Measurements from ENCODE around the gene LAMA3.

Gene LAMA3

DNA sequence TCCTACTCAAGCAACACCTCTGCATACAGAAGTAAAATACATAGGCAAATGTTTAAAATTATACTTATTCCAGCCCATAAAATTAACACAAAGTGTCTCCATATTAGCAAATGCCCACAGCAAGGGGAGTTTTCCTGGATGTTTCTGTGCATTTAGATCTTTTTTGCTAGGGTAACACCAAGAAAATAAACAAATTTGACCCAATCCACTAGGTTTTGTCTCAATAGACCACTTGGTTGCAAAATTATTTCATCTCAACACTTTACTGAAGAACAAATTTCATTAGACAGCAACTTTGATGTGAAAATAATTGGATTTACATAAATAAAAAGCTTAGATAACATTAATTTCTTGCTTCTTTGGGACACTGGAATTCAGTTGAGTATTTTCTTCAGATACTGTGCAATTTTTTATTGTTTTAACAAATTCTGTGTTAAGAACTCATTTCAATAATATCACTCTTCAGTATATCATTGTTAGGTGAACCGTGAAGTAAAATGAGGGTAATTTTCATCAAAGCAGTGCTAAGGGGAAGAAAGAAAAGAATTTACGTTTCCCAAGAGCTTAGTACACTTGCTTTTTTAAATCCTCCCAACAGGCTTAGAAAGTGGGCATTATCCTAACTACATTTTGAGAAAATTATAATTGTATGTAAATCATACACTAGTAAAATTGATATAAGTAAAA lies 191.8 kb downstream of the LAMA3 start:
- no peak for DNase-seq
- TF ChIP-seq POLR2A (IDR thresholded peaks at IDR 0.05; ENCODE audit: low read length) (no peak), GATA1 (IDR thresholded peaks at IDR 0.05; ENCODE audit: low read depth, low read length) (no peak)

DNA sequence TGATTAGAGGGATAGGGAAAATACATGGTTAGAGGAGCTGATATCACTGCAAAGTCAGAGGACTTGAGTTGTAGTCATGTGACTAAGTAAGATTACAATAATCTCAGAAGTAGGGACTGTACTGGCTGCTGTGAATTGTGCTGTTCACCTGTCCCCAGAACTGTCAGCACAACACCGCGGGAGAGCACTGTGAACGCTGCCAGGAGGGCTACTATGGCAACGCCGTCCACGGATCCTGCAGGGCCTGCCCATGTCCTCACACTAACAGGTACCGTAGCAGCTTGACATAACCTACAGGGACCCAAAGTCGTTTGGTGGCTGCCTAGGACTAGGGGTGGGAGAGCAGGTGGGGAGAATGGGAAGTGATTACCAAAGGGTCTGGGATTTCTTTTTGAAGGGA lies 192.5 kb downstream of the LAMA3 start:
- no peak for TF ChIP-seq POLR2A (IDR thresholded peaks at IDR 0.05; ENCODE audit: low read length)
- TF ChIP-seq GATA1 (IDR thresholded peaks at IDR 0.05; ENCODE audit: low read depth, low read length), result no peak
- DNase-seq, result no peak

DNA sequence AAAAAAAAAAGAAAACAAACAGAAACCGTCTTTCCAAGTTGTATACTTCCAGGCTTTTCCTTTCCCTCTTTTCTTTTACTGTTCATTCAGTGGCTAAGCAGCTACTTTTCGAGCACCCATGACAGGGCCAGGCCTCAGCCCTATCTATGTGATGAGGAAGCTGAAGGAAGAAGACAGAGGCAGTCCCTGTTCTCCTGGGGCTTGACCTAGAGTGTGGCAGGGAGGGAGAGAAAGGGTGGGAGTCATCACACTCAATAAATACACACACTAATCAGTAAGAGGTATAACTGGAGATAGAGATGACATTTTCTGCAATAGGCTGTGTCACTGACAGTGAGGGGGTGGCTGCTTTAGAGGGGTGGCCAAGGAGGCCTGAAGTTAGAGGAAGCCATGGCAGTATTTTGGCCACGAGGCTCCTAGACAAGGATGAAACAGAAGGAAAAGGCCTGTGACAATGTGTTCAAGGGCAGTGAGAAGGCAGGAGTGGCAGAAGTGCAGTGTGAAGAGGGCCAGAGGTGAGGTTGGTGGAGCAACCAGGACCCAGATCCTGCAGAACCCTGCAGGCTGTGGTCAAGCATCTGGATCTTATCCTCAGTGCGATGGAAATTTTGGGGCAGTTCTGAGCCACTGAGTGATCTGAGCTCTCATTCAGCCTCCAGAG lies 193.5 kb downstream of the LAMA3 start:
- TF ChIP-seq GATA1 (IDR thresholded peaks at IDR 0.05; ENCODE audit: low read depth, low read length) (no peak), POLR2A (IDR thresholded peaks at IDR 0.05; ENCODE audit: low read length) (no peak)
- no peak for DNase-seq

DNA sequence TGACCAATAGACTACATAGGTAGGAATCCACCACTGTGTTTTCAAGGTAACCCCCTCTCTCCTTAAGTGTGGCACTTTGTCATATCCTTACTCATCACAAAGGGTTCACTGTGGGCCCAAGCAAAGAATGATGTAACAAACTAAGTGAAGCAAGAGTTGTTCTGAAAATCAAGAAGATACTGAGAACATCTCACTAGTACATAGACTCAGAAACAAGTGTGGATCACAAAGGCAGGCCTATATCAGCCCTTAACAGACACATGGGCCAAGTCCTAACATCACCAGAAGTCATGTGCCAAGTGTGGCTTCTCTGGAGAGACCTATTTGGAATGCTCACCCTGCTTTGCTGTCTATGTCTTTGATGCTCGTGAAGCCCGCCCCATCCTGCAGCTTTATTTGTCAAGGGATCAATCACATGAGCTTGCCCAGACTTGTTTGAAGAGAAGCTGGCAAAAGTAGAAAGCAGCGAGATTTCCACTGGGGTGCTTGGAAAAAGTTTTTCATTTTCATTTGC lies 194.1 kb downstream of the LAMA3 start:
- no peak for TF ChIP-seq GATA1 (IDR thresholded peaks at IDR 0.05; ENCODE audit: low read depth, low read length)
- TF ChIP-seq POLR2A (IDR thresholded peaks at IDR 0.05; ENCODE audit: low read length), result no peak
- DNase-seq, result no peak

DNA sequence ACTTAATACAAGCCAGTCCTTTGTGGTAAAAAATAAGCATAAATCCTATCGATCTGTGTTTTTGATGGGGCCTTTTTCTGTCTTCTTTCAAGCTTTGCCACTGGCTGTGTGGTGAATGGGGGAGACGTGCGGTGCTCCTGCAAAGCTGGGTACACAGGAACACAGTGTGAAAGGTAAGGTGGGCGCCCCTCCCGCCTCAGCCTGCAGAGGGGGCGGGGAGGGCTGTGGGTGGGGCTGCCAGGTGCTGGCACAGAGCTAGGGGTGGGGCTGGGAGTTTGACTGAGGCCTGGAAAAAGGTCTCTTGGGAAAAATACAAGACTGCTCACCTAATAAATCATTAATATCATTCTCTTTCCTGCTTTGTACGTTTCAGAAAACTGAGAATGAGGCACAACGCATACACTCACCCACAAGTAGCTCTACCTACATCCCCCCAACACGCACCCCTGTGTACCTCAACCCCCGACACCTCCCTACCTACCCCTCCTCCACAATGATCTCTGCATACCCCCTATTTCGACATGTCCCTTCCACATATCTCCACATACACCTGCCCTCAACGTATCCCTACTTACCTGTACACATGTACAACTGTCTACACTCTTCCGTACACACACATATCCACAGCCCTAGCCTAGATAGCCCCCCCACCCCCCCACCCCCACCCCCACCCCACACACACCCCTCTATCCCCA lies 195.6 kb downstream of the LAMA3 start:
- no peak for TF ChIP-seq POLR2A (IDR thresholded peaks at IDR 0.05; ENCODE audit: low read length)
- no peak for TF ChIP-seq GATA1 (IDR thresholded peaks at IDR 0.05; ENCODE audit: low read depth, low read length)
- no peak for DNase-seq

DNA sequence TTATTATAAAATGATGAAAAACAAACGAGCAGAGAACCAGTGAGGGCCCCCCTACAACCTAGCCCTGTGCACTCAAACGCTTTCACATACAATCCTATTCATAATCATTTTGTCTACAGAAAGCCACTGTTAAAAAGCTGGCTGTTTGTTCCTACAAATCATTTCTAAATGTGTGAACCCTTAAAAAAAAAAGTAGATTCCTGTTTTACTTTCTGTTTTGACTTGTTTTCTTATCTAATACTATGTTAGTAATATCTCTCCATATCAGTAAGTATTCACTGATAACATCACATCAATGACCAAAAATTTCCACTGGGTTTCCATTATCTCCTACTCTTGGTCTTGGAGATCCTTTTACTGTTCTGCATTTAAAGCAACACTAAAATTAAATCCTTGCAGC lies 196.5 kb downstream of the LAMA3 start:
- no peak for TF ChIP-seq GATA1 (IDR thresholded peaks at IDR 0.05; ENCODE audit: low read depth, low read length)
- TF ChIP-seq POLR2A (IDR thresholded peaks at IDR 0.05; ENCODE audit: low read length), result no peak
- no peak for DNase-seq

DNA sequence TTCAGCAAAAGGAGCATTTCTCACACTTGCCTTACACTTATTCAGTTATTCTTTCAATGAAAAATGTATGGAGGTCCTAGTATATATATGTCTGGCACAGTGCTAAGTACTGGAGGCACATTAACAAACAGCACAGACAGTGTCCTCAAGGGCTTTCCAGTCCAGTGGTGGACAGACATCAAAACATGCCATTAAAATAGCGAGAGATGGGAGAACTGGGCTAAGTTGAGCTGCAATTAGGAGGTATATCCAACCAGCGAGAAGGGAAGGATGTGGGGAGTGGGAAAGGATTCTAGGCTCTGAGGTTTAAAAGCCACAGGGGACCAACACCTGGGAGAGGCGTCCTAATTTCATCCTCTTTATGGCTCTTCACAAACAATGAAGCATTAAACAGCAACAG lies 197.8 kb downstream of the LAMA3 start:
- DNase-seq, result no peak
- TF ChIP-seq POLR2A (IDR thresholded peaks at IDR 0.05; ENCODE audit: low read length), result no peak
- no peak for TF ChIP-seq GATA1 (IDR thresholded peaks at IDR 0.05; ENCODE audit: low read depth, low read length)

DNA sequence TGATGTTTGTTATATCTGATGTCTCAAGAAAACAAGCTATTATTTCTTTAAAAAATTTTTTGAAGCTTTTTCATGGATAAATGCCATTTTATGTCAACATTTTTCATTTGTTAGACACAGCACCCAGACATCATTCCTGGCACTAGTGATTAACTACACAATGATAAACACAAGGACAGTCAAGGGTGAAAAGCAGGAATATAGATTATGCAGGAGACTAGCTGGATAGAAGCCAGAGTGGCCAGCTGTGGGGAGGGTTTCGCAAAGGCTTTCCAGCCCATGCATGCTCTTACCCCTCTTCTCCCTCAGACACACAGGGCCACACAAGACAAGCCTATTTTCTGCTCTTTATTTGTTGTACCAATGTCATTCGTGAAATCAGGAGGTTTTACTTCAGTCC lies 198.2 kb downstream of the LAMA3 start:
- DNase-seq, result no peak
- no peak for TF ChIP-seq POLR2A (IDR thresholded peaks at IDR 0.05; ENCODE audit: low read length)
- no peak for TF ChIP-seq GATA1 (IDR thresholded peaks at IDR 0.05; ENCODE audit: low read depth, low read length)

DNA sequence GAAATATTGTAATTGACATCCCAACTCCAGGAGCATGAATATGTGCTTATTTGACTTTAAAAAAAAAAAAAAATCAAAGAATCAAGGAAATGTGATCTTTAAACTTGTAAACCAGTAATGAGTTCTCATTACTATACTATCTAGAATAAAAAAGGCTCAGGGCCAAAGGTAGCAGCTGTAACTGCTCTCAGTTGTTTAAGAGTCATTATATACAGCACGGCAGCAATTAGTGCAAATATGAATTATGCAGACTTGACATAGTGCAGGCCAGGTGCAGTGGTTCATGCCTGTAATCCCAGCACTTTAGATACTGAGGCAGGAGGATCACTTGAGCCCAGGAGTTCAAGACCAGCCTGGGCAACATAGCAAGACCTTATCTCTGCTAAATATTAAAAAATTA lies 199.6 kb downstream of the LAMA3 start:
- no peak for TF ChIP-seq POLR2A (IDR thresholded peaks at IDR 0.05; ENCODE audit: low read length)
- no peak for TF ChIP-seq GATA1 (IDR thresholded peaks at IDR 0.05; ENCODE audit: low read depth, low read length)
- no peak for DNase-seq

DNA sequence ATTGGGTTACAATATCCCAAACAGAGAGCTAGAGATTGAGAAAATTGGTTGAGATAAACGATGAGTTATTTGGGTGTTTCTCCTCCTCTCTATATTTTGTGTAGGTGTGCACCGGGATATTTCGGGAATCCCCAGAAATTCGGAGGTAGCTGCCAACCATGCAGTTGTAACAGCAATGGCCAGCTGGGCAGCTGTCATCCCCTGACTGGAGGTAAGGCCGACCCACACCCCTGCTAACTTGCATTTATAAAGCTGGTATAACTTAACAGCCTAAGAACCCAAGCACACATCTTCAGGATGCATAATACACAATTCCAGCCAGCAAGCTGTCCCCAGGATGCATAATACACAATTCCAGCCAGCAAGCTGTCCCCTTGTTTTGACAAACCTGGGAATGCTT lies 200.7 kb downstream of the LAMA3 start:
- DNase-seq, result no peak
- TF ChIP-seq GATA1 (IDR thresholded peaks at IDR 0.05; ENCODE audit: low read depth, low read length) (no peak), POLR2A (IDR thresholded peaks at IDR 0.05; ENCODE audit: low read length) (no peak)

DNA sequence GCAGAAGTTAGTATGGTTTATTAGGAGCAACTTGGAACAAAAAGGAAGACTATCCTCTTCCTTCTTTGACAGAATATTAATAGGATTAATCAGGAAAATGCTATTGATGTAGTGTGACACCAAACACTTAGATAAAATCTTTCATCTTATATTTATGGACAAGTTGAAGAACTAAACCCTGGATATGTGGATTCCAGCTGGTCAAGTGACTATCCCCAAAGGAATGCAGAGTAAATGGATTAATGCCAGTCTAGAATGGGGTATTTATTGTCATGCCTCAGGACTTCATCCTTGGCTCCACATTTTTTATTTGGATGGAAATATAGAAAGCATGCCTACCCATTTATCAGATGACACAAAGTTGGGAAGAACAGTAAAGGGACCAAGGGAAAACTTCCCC lies 201.3 kb downstream of the LAMA3 start:
- TF ChIP-seq GATA1 (IDR thresholded peaks at IDR 0.05; ENCODE audit: low read depth, low read length), result no peak
- no peak for TF ChIP-seq POLR2A (IDR thresholded peaks at IDR 0.05; ENCODE audit: low read length)
- no peak for DNase-seq

DNA sequence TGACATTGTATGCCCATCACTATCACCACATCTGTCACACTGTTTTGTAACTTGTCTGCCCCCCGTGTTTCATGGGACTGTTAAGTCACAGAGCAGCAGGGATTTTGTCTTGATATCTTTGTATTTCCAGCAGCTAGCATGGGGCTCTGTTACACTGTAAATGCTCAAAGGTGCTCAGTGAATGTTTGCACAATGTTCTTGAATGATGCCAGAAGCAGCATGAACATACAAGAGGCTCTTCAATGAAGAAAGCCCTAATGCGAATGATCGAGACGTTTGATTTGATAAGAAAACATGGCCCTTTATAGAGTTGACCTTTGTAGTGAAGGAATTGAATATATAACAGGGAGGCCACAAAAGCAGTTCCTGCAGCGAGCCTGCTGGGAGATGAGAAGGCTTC lies 204.4 kb downstream of the LAMA3 start:
- DNase-seq, result no peak
- TF ChIP-seq POLR2A (IDR thresholded peaks at IDR 0.05; ENCODE audit: low read length) (no peak), GATA1 (IDR thresholded peaks at IDR 0.05; ENCODE audit: low read depth, low read length) (no peak)

DNA sequence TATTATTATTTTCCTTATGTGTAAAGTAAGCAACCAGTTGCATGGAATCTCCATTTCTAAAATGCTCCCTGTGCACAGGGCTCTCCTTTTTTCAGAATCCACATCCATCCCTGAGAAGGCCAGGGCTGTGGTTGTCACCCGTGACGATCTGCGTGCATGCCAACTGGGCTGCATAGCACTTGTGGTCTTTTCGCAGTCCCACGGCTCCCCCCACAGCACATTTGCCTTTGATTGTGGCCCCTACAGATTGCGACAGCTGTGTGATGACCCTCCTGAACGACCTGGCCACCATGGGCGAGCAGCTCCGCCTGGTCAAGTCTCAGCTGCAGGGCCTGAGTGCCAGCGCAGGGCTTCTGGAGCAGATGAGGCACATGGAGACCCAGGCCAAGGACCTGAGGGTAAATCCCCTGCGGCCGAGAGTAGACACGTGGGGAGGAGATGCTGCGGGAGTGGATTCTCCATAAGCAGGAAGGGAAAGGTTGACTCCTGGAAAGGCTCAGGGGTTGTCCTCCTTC lies 205.5 kb downstream of the LAMA3 start:
- TF ChIP-seq POLR2A (IDR thresholded peaks at IDR 0.05; ENCODE audit: low read length) (no peak), GATA1 (IDR thresholded peaks at IDR 0.05; ENCODE audit: low read depth, low read length) (no peak)
- no peak for DNase-seq

DNA sequence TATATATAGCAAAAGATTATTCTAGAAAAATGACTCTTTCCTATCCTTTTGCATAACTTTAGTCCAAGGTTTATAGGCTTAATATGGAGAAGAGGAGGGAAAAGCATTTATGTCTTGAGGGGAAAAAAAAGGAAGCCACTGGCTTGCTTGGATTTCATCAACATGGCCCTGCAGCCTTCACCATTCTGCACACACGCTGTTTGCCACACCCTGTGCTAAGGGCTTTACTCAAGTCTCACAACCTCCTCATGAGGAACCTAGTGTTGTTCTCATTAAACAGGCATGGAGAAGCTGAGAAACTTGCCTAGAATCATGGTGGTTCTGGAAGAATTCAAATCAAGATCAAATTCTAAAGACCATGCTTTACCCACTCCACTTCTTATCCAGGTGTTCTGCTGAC lies 208.0 kb downstream of the LAMA3 start:
- no peak for DNase-seq
- TF ChIP-seq POLR2A (IDR thresholded peaks at IDR 0.05; ENCODE audit: low read length) (no peak), GATA1 (IDR thresholded peaks at IDR 0.05; ENCODE audit: low read depth, low read length) (no peak)

Measured in erythroblast (primary cell).